HepG2 (cell line): ENCODE data around the gene CCDC85C. TPM values are rescaled to one million over a fixed set of nuclear protein-coding genes. Genes with fewer than 3 reads are reported as not detected.

Experiments
- KAT7 ChIP-seq: IDR thresholded peaks from 2 replicates; pipeline ENCODE4 v1.6.1; 2018; ENCODE audit warnings: borderline replicate concordance, missing compliant biosample characterization
- KDM1A ChIP-seq: IDR thresholded peaks from 2 replicates; pipeline ENCODE4 v1.6.1; 2016; ENCODE audit warnings: missing compliant biosample characterization
- MAZ ChIP-seq, 2 experiments: sonication (generic) in 1 of 2; formaldehyde crosslinking in 1 of 2; IDR thresholded peaks; 2 replicates each; pipeline versions ENCODE4 v1.5.0 to v1.6.1; 2012 to 2020; ENCODE audit warnings: low read depth in 2 of 2, mild to moderate bottlenecking in 2 of 2, borderline replicate concordance in 1 of 2, improper control_type of control experiment in 1 of 2, low read length in 1 of 2, missing genetic modification reagents in 1 of 2, moderate library complexity in 1 of 2
- MED1 ChIP-seq: sonication (generic); formaldehyde crosslinking; IDR thresholded peaks from 2 replicates; pipeline ENCODE4 v1.4.0; 2020; ENCODE audit warnings: missing genetic modification reagents
- MYC ChIP-seq: sonication (generic); formaldehyde crosslinking; IDR thresholded peaks from 2 replicates; pipeline ENCODE4 v1.9.0; 2021; ENCODE audit warnings: missing genetic modification reagents, borderline replicate concordance
- POGZ ChIP-seq: sonication (generic); formaldehyde crosslinking; IDR thresholded peaks from 2 replicates; pipeline ENCODE4 v1.4.0; 2020; ENCODE audit warnings: mild to moderate bottlenecking, missing genetic modification reagents
- POLR2G ChIP-seq: fragments of 200-400 bp; formaldehyde crosslinking; IDR thresholded peaks from 2 replicates; pipeline ENCODE4 v1.6.1; 2018; ENCODE audit warnings: mild to moderate bottlenecking, low read depth, low read length, moderate library complexity
- RCOR2 ChIP-seq: IDR thresholded peaks from 2 replicates; pipeline ENCODE4 v1.6.1; 2016; ENCODE audit warnings: missing biosample characterization, missing genetic modification reagents
- SRY ChIP-seq: sonication (generic); formaldehyde crosslinking; IDR thresholded peaks from 2 replicates; pipeline ENCODE4 v1.8.0; 2022; ENCODE audit warnings: mild to moderate bottlenecking, missing genetic modification reagents
- ZNF556 ChIP-seq: sonication (generic); formaldehyde crosslinking; IDR thresholded peaks from 2 replicates; pipeline ENCODE4 v1.4.0; 2020; ENCODE audit warnings: mild to moderate bottlenecking, missing genetic modification reagents, borderline replicate concordance
- ZNF619 ChIP-seq: sonication (generic); formaldehyde crosslinking; IDR thresholded peaks from 2 replicates; pipeline ENCODE4 v1.4.0; 2020; ENCODE audit warnings: mild to moderate bottlenecking, missing genetic modification reagents
- ZNF746 ChIP-seq: sonication (generic); formaldehyde crosslinking; IDR thresholded peaks from 2 replicates; pipeline ENCODE4 v1.8.0; 2022; ENCODE audit warnings: mild to moderate bottlenecking, missing genetic modification reagents
- polyA plus RNA-seq, 8 experiments: library from polyadenylated mRNA; depleted of rRNA in 3 of 8; stranded (reverse) in 7 of 8; unstranded in 1 of 8; fragments of >200 nt; fragmentation: Illumina TruSeq in 4 of 8; extraction: Trizol in 4 of 8; gene quantifications; 2 replicates each; pipeline versions ENCODE4 v1.2.1 to v1.2.3, GENCODE V29; 2011 to 2016; ENCODE audit warnings: low read depth in 4 of 8, missing spikeins in 1 of 8, mixed read lengths in 1 of 8; ENCODE audit not compliant: insufficient read depth in 1 of 8
- total RNA-seq, 5 experiments: library from RNA; depleted of rRNA; stranded (reverse); fragments of >200 nt; fragmentation: Illumina TruSeq; extraction: Trizol; gene quantifications; 2 replicates each; pipeline ENCODE4 v1.2.3, GENCODE V29; 2016; ENCODE audit warnings: low read depth in 1 of 5
- TF ChIP-seq, protein P1 (sequence below), 2 experiments: sonication (generic) in 1 of 2; formaldehyde crosslinking in 1 of 2; IDR thresholded peaks; 2 replicates each; pipeline versions ENCODE4 v1.4.0 to v1.6.1; 2018 to 2020; ENCODE audit warnings: missing genetic modification reagents in 2 of 2, borderline replicate concordance in 1 of 2, low read depth in 1 of 2, mild to moderate bottlenecking in 1 of 2, missing biosample characterization in 1 of 2
- TF ChIP-seq, protein P2 (sequence below): sonication (generic); formaldehyde crosslinking; IDR thresholded peaks from 2 replicates; pipeline ENCODE4 v1.5.0; 2020; ENCODE audit warnings: missing genetic modification reagents, mild to moderate bottlenecking, borderline replicate concordance
- TF ChIP-seq, protein P3 (sequence below): sonication (generic); formaldehyde crosslinking; IDR thresholded peaks from 2 replicates; pipeline ENCODE4 v1.4.0; 2020; ENCODE audit warnings: missing genetic modification reagents, mild to moderate bottlenecking, borderline replicate concordance
- TF ChIP-seq, protein P4 (sequence below): sonication (generic); formaldehyde crosslinking; IDR thresholded peaks from 2 replicates; pipeline ENCODE4 v1.4.0; 2020; ENCODE audit warnings: missing genetic modification reagents, mild to moderate bottlenecking, borderline replicate concordance

Gene CCDC85C
- total and polyA plus RNA-seq, 2 of the 13 experiments (the other 11 are each of a cell fraction or from before 2014, with no cell fraction given) = 18.8 to 43.8 TPM

DNA sequence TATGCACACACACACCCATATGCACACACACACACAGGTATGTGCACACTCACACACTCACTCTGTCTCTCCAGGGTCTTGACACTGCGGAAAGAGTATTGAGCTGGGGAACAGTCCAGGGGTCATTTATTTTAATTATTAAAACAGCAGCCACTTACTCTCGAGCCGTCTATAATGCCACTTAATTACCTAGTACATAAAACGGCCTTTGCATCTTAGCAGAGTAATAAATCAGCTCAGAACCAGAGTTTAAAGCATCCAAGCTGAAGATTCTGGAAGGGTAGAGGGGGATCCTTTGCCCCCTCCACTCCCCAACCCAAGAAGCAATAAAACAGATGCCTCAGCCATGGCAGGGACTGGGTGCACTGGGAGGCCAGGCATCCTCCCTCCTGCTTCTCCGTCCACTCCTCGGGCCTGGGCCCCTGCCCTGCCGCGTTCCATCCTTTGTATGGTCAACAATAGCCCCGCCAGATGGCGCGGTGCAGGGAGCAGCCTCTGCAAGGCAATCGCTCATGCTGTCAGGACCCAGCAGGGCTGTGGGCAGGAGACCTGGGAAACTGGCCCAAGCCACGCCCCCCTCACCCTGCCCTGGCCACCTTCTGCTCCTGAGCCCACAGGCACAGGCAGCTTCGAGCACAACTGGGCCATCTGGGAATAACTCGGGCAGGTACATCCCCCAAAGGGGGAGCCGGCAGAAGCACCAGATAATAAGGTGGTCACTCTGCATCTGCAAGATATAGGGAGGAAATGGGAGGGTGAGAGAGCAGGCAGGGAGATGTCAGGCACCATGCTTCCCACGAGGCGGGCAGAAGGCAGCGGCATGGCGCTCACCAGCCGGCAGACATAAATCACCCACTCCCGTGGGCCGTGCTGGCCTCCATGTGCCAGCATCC lies 40.9 kb downstream of the CCDC85C start (continued):
- TF ChIP-seq, protein P1, sequence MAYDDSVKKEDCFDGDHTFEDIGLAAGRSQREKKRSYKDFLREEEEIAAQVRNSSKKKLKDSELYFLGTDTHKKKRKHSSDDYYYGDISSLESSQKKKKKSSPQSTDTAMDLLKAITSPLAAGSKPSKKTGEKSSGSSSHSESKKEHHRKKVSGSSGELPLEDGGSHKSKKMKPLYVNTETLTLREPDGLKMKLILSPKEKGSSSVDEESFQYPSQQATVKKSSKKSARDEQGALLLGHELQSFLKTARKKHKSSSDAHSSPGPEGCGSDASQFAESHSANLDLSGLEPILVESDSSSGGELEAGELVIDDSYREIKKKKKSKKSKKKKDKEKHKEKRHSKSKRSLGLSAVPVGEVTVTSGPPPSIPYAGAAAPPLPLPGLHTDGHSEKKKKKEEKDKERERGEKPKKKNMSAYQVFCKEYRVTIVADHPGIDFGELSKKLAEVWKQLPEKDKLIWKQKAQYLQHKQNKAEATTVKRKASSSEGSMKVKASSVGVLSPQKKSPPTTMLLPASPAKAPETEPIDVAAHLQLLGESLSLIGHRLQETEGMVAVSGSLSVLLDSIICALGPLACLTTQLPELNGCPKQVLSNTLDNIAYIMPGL (CRISPR knock-in tag; IDR thresholded peaks at IDR 0.05; ENCODE audit: borderline replicate concordance in 1 of 2, low read depth in 1 of 2) = peak; percentile 52 to 56; a peak in 2 of 4 replicates
- TF ChIP-seq KDM1A (CRISPR knock-in tag) (no peak), MED1 (peak; percentile 69; the same call in 1 of the 2 replicates), MAZ (IDR thresholded peaks at IDR 0.05; ENCODE audit: borderline replicate concordance, low read depth, low read length) (no peak), MAZ (CRISPR knock-in tag; IDR thresholded peaks at IDR 0.05; ENCODE audit: low read depth) (peak; percentile 75), ZNF619 (CRISPR knock-in tag) (peak; percentile 77; the same call in 1 of the 2 replicates), KAT7 (CRISPR knock-in tag) (peak; percentile 79; the same call in 1 of the 2 replicates), ZNF556 (CRISPR knock-in tag) (0 out of 2 replicates have a peak, but pooled peaks have one; percentile 24), SRY (CRISPR knock-in tag) (no peak), MYC (peak; percentile 75; the same call in 1 of the 2 replicates), POLR2G (no peak), RCOR2 (CRISPR knock-in tag) (peak; percentile 74), ZNF746 (CRISPR knock-in tag) (0 out of 2 replicates have a peak, but pooled peaks have one; percentile 33), POGZ (CRISPR knock-in tag) (0 out of 2 replicates have a peak, but pooled peaks have one; percentile 25)
- TF ChIP-seq, protein P2, sequence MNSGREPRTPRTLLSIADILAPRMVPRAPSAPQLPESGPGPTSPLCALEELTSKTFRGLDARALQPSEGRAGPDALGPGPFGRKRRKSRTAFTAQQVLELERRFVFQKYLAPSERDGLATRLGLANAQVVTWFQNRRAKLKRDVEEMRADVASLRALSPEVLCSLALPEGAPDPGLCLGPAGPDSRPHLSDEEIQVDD (CRISPR knock-in tag) = no peak
- TF ChIP-seq, protein P3, sequence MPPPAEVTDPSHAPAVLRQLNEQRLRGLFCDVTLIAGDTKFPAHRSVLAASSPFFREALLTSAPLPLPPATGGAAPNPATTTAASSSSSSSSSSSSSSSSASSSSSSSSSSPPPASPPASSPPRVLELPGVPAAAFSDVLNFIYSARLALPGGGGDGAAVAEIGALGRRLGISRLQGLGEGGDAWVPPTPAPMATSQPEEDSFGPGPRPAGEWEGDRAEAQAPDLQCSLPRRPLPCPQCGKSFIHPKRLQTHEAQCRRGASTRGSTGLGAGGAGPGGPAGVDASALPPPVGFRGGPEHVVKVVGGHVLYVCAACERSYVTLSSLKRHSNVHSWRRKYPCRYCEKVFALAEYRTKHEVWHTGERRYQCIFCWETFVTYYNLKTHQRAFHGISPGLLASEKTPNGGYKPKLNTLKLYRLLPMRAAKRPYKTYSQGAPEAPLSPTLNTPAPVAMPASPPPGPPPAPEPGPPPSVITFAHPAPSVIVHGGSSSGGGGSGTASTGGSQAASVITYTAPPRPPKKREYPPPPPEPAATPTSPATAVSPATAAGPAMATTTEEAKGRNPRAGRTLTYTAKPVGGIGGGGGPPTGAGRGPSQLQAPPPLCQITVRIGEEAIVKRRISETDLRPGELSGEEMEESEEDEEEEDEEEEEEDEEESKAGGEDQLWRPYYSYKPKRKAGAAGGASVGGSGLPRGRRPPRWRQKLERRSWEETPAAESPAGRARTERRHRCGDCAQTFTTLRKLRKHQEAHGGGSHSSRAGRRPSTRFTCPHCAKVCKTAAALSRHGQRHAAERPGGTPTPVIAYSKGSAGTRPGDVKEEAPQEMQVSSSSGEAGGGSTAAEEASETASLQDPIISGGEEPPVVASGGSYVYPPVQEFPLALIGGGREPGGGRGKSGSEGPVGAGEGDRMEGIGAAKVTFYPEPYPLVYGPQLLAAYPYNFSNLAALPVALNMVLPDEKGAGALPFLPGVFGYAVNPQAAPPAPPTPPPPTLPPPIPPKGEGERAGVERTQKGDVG = 0 out of 2 replicates have a peak, but pooled peaks have one; percentile 49
- TF ChIP-seq, protein P4, sequence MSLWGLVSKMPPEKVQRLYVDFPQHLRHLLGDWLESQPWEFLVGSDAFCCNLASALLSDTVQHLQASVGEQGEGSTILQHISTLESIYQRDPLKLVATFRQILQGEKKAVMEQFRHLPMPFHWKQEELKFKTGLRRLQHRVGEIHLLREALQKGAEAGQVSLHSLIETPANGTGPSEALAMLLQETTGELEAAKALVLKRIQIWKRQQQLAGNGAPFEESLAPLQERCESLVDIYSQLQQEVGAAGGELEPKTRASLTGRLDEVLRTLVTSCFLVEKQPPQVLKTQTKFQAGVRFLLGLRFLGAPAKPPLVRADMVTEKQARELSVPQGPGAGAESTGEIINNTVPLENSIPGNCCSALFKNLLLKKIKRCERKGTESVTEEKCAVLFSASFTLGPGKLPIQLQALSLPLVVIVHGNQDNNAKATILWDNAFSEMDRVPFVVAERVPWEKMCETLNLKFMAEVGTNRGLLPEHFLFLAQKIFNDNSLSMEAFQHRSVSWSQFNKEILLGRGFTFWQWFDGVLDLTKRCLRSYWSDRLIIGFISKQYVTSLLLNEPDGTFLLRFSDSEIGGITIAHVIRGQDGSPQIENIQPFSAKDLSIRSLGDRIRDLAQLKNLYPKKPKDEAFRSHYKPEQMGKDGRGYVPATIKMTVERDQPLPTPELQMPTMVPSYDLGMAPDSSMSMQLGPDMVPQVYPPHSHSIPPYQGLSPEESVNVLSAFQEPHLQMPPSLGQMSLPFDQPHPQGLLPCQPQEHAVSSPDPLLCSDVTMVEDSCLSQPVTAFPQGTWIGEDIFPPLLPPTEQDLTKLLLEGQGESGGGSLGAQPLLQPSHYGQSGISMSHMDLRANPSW (CRISPR knock-in tag) = no peak
